ENCODE data around the gene USP47.

- TF ChIP-seq CTCF (IDR thresholded peaks at IDR 0.05; ENCODE audit: low read depth, low read length, poor library complexity, severe bottlenecking) = no peak
- TF ChIP-seq EZH2phosphoT487 (IDR thresholded peaks at IDR 0.05; ENCODE audit: borderline replicate concordance, low read length) = no peak
Observed at GRCh38 chr11:11843211-11843621, 1.4 kb downstream of the USP47 start.

Measured in DOHH2 (cell line).